Naive thymus-derived CD4-positive, alpha-beta T cell (primary cell): ENCODE data around the gene IGFBP6. TPM values are rescaled to one million over a fixed set of nuclear protein-coding genes. Genes with fewer than 3 reads are reported as not detected.

Experiments
- ATAC-seq: fragments of 150-1000 bp; cut with Tn5 transposase; 2 replicates; pipeline ENCODE4 v1.10.0; 2021; ENCODE audit warnings: mild to moderate bottlenecking, moderate library complexity
- CTCF ChIA-PET: fragments of 350-600 bp; sonication (Branson Sonifier 250); formaldehyde crosslinking; loops from one replicate; lab custom pipeline; 2021; ENCODE audit warnings: antibody characterized with exemption; lab: Charles Lee
- POLR2A ChIA-PET: fragments of 350-600 bp; sonication (Branson Sonifier 250); formaldehyde crosslinking; loops from one replicate; lab custom pipeline; 2021; ENCODE audit warnings: antibody characterized with exemption, inconsistent platforms; lab: Charles Lee
- DNase-seq, 9 donors: peaks; one replicate each; pipeline versions ENCODE4 v3.0.0 to v3.0.0-alpha.2; 2020 to 2022; ENCODE audit warnings: mixed read lengths in 1 of 9
- H3K27ac ChIP-seq: one replicate; pipeline ENCODE4 v1.7.0; 2013; ENCODE audit warnings: mild to moderate bottlenecking, low read depth, low read length, moderate library complexity
- H3K27me3 ChIP-seq, 2 donors: one replicate each; pipeline ENCODE4 v1.7.0; 2013; ENCODE audit warnings: low read length in 2 of 2, mild to moderate bottlenecking in 2 of 2, moderate library complexity in 2 of 2; ENCODE audit not compliant: control insufficient read depth in 2 of 2, insufficient read depth in 2 of 2
- H3K36me3 ChIP-seq, 3 experiments: 1 replicate in 2 of 3; 2 replicates in 1 of 3; pipeline ENCODE4 v1.7.0; 2013; ENCODE audit warnings: low read length in 3 of 3, mild to moderate bottlenecking in 3 of 3, moderate library complexity in 1 of 3; ENCODE audit not compliant: insufficient read depth in 3 of 3, control insufficient read depth in 2 of 3
- H3K4me1 ChIP-seq, 2 donors: one replicate each; pipeline ENCODE4 v1.7.0; 2013; ENCODE audit warnings: low read length in 2 of 2, mild to moderate bottlenecking in 2 of 2, moderate library complexity in 1 of 2; ENCODE audit not compliant: control insufficient read depth in 2 of 2, insufficient read depth in 2 of 2
- H3K4me3 ChIP-seq: 2 replicates; pipeline ENCODE4 v1.7.0; 2013; ENCODE audit warnings: mild to moderate bottlenecking, low read length
- H3K9me3 ChIP-seq, 3 experiments: 1 replicate in 2 of 3; 2 replicates in 1 of 3; pipeline ENCODE4 v1.7.0; 2013; ENCODE audit warnings: low read length in 3 of 3; ENCODE audit not compliant: control insufficient read depth in 2 of 3
- H3K27ac Mint-ChIP-seq, 9 donors: one replicate each; pipeline ENCODE4 v1.8.0; 2020 to 2022; ENCODE audit warnings: mixed read lengths in 9 of 9, mild to moderate bottlenecking in 8 of 9, moderate library complexity in 5 of 9, inconsistent platforms in 2 of 9
- H3K27me3 Mint-ChIP-seq, 5 donors: one replicate each; pipeline ENCODE4 v1.8.0; 2021 to 2022; ENCODE audit warnings: mixed read lengths in 5 of 5, mild to moderate bottlenecking in 1 of 5
- H3K36me3 Mint-ChIP-seq, 5 donors: one replicate each; pipeline ENCODE4 v1.8.0; 2020 to 2022; ENCODE audit warnings: mixed read lengths in 5 of 5, mild to moderate bottlenecking in 3 of 5, inconsistent platforms in 1 of 5
- H3K4me1 Mint-ChIP-seq, 7 donors: one replicate each; pipeline ENCODE4 v1.8.0; 2020 to 2022; ENCODE audit warnings: mixed read lengths in 7 of 7, mild to moderate bottlenecking in 3 of 7, inconsistent platforms in 1 of 7
- H3K4me3 Mint-ChIP-seq, 10 donors: one replicate each; pipeline ENCODE4 v1.8.0; 2020 to 2022; ENCODE audit warnings: mild to moderate bottlenecking in 10 of 10, mixed read lengths in 10 of 10, moderate library complexity in 6 of 10, inconsistent platforms in 2 of 10
- H3K9me3 Mint-ChIP-seq, 11 donors: one replicate each; pipeline ENCODE4 v1.8.0; 2020 to 2022; ENCODE audit warnings: mixed read lengths in 11 of 11, mild to moderate bottlenecking in 4 of 11, inconsistent platforms in 1 of 11, moderate library complexity in 1 of 11
- intact Hi-C, 2 donors: fragments of 100-400 bp; cut with micrococcal nuclease; formaldehyde crosslinking; loops; one replicate each; pipeline ENCODE4 v1.15.1; 2023
- polyA plus RNA-seq, 2 donors: library from polyadenylated mRNA; unstranded; fragments of 300-500 nt; fragmentation: Illumina TruSeq; gene quantifications; one replicate each; pipeline ENCODE4 v1.2.3, GENCODE V29; 2021
- total RNA-seq, 6 experiments: library from RNA in 5 of 6; stranded (reverse) in 5 of 6; gene quantifications; 1 replicate in 5 of 6; 2 replicates in 1 of 6; pipeline ENCODE4 v1.2.3 and lab custom pipeline; 2021 to 2026

The IGFBP6 gene
- total and polyA plus RNA-seq, 7 experiments from 2014 or later: 0.34 to 0.81 (median 0.54) TPM; not detected in 2

DNA sequence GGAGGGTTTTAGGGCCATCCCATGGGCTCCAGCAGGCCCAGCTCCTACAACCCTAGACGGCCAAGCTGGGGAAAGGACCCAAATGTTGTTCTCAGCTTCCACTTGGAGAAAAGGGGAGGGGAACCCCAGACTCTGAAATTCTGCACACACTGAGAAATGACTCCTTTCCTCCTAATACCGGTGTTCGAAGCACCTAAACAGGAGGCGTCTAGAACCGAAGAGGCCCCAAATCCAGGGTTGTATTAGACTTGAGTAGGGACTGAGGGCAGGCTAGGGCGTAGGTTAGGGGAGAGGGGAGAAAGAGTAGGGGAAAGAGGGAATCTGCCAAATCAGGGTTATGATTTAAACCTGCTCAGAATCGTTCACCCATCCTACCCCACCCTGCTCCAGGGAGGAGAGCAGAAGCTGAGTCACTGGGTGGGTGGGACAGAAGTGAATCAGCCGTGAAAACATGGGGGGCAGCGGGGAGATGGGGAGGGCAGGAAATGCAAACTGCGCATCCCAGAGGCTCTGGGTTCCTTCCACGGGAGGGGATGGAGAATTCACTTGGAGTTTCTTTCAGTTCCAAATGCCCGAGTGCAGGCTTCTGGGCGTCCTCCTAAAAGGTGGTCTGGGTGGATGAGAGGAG, 1.0 kb downstream of the IGFBP6 start:
- Histone ChIP-seq H3K4me1 (peaks cover 35 to 39% of the 10 kb centered on the region in 2 donors), H3K27ac (no peak overlapping the region), H3K27me3 (no peaks in the 10 kb centered on the region), H3K4me3 (peak overlapping the region; percentile 49), H3K9me3 (no peaks in the 10 kb centered on the region), H3K36me3 (no peaks in the 10 kb centered on the region)
- H3K4me3 Mint-ChIP-seq: peak overlapping the region; percentile 80 to 93 (median 85)
- no peaks in the 10 kb centered on the region for H3K36me3 Mint-ChIP-seq
- peak overlapping the region in 8 of 9 donors; percentile 43 to 76 (median 68) for H3K27ac Mint-ChIP-seq
- POLR2A ChIA-PET: interaction anchor here (0.9 to 3.6 kb wide), 5 partner anchors 8 to 51 kb away, joined by 3 to 35 read pairs (median 5); partner anchors contain the start of gene SPRYD3
- no peaks in the 10 kb centered on the region for H3K9me3 Mint-ChIP-seq
- intact Hi-C loops: loop anchor here (5.0 kb wide), 2 partner anchors 46 to 189 kb away; partner anchors contain the start of gene TNS2 (in 1 of the 2)
- CTCF ChIA-PET: interaction anchor here (0.7 to 4.1 kb wide), 10 partner anchors 11 to 254 kb away, joined by 3 to 100 read pairs (median 5); partner anchors contain the start of gene SPRYD3
- peaks cover 34 to 45% (median 43%) of the 10 kb centered on the region in 7 donors for H3K4me1 Mint-ChIP-seq
- ATAC-seq (no peak), DNase-seq (peak in 1 of 9 donors; percentile 8)
- peaks cover 0 to 38% (median 0%) of the 10 kb centered on the region in 5 donors for H3K27me3 Mint-ChIP-seq

DNA sequence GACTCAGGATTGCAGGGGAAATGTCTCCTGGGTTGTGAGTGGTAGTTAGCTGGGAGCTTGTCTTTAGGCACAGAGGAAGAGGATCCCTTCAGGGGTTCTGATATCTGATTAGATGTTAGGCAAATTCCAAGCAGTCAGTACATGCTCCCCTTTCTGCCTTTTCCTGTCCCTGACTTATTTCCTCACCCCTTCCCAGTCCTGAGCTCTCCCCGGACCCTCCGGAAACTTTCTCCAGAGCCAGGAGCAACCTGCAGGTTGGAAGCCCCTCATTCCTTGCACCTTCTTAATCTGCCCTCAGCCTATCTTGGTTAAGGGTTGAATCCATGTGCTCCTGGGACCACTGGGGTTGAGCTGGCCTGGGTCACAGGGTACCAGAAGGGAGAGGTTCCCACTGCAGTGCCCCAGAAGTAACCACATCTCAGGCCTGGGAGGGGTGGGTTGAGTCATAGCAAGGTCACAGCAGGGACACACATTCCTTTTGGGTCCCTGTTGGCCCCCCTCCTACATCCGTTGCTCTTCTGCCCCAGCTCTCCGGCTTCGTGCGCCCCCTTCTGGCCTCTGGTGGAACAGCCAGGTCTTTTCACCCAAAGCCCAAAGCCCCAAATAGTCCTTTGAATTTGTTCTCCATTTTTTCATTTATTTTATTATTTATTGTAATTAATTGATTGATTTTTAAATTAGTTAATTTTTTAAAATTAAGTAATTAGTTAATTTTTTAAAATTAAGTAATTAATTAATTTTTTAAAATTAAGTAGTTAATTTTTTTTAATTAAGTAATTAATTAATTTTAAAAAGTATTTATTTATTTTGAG, 1.8 kb downstream of the IGFBP6 start:
- ChIA-PET POLR2A (interaction anchor here (0.7 to 3.6 kb wide), 6 partner anchors 9 to 52 kb away, joined by 3 to 35 read pairs (median 4); partner anchors contain the start of gene SPRYD3), CTCF (interaction anchor here (0.6 to 4.1 kb wide), 10 partner anchors 15 to 415 kb away, joined by 3 to 100 read pairs (median 4); partner anchors contain the start of gene SPRYD3)
- peak; percentile 73 to 89 (median 85) for DNase-seq
- H3K36me3 ChIP-seq: no peaks in the 10 kb centered on the region
- Mint-ChIP-seq H3K9me3 (no peaks in the 10 kb centered on the region), H3K27me3 (peaks cover 0 to 36% (median 0%) of the 10 kb centered on the region in 5 donors), H3K27ac (peak overlapping the region in 6 of 9 donors; percentile 8 to 73 (median 33)), H3K4me3 (peak overlapping the region; percentile 43 to 88 (median 80)), H3K36me3 (no peaks in the 10 kb centered on the region), H3K4me1 (peaks cover 42 to 53% (median 50%) of the 10 kb centered on the region in 7 donors)
- H3K9me3 ChIP-seq: no peaks in the 10 kb centered on the region
- H3K4me3 ChIP-seq: no peak overlapping the region
- no peak overlapping the region for H3K27ac ChIP-seq
- peak; percentile 88 for ATAC-seq
- no peaks in the 10 kb centered on the region for H3K27me3 ChIP-seq
- intact Hi-C loops: loop anchor here (1.0 to 5.0 kb wide), 6 partner anchors 20 to 188 kb away; partner anchors contain the start of genes SPRYD3 (in 2 of the 2) and TNS2 (in 1 of the 2)
- H3K4me1 ChIP-seq: peaks cover 41 to 47% of the 10 kb centered on the region in 2 donors

DNA sequence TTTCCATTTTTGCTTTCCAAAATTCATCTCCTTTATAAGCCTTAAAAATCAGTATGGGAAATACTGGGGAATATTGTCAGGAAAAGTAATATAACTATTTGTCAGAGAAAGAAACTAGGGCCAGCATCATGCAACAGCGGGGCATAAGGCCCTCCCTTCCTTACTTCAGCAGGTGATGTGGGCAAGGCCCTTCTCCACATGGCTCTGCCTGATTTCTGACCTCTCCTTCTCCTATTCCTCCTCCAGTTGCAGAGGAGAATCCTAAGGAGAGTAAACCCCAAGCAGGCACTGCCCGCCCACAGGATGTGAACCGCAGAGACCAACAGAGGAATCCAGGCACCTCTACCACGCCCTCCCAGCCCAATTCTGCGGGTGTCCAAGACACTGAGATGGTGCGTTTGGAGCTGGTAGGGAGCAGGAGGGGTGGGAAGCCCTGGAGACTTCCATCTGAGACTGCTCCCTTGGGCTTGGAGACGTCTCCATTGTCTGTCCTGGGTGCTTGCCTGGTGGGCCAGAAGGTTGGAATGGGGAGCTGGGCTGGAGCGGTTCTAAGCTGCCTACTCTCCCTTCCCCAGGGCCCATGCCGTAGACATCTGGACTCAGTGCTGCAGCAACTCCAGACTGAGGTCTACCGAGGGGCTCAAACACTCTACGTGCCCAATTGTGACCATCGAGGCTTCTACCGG, 3.1 kb downstream of the IGFBP6 start:
- H3K4me1 ChIP-seq: peaks cover 41 to 52% of the 10 kb centered on the region in 2 donors
- H3K4me3 ChIP-seq: no peak overlapping the region
- ATAC-seq (no peak), DNase-seq (no peak)
- H3K27me3 ChIP-seq: no peaks in the 10 kb centered on the region
- Mint-ChIP-seq H3K27ac (peak overlapping the region in 1 of 9 donors; percentile 51), H3K4me1 (peaks cover 44 to 56% (median 51%) of the 10 kb centered on the region in 7 donors), H3K27me3 (peaks cover 0 to 30% (median 0%) of the 10 kb centered on the region in 5 donors), H3K36me3 (no peaks in the 10 kb centered on the region), H3K4me3 (no peak overlapping the region), H3K9me3 (no peaks in the 10 kb centered on the region)
- no peak overlapping the region for H3K27ac ChIP-seq
- ChIA-PET CTCF (interaction anchor here (2.6 to 4.6 kb wide), 5 partner anchors 22 to 62 kb away, joined by 11 to 100 read pairs (median 38); partner anchors contain the start of gene SPRYD3), POLR2A (interaction anchor here (0.5 to 3.7 kb wide), 4 partner anchors 21 to 969 kb away, joined by 3 to 35 read pairs (median 22); partner anchors contain the start of gene SPRYD3)
- H3K9me3 ChIP-seq: no peaks in the 10 kb centered on the region
- no peaks in the 10 kb centered on the region for H3K36me3 ChIP-seq
- intact Hi-C loops: no loop called here

DNA sequence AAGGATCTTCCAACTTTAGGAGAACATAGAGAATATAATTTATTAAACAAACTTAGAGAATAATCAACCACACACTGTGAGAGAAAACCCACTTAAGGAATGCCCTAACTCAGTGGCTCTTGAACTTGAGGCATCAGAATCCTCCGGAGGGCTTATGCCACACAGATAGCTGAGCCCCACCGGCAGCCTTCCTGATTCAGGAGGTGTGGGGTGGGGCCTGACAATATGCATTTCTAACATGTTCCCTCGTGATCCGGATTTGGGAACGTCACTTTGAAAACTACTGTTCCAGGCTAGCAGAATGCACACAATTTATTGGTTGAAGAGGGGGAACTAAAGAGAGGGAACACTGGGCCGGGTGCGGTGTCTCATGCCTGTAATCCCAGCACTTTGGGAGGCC, 3.8 kb downstream of the IGFBP6 start:
- no peak for DNase-seq
- Mint-ChIP-seq H3K9me3 (no peaks in the 10 kb centered on the region), H3K4me3 (no peak overlapping the region), H3K27ac (peak overlapping the region in 2 of 9 donors; percentile 32 to 51), H3K4me1 (peaks cover 45 to 56% (median 51%) of the 10 kb centered on the region in 7 donors), H3K27me3 (peaks cover 0 to 24% (median 0%) of the 10 kb centered on the region in 5 donors), H3K36me3 (no peaks in the 10 kb centered on the region)
- H3K36me3 ChIP-seq: no peaks in the 10 kb centered on the region
- ChIA-PET CTCF (interaction anchor here (1.7 to 4.6 kb wide), 2 partner anchors 25 to 35 kb away, joined by 4 to 42 read pairs; no protein-coding TSS in a partner anchor), POLR2A (interaction anchor here (3.7 kb wide), 1 partner anchor 22 kb away, joined by 25 read pairs; the partner anchor contains the start of gene SPRYD3)
- H3K9me3 ChIP-seq: no peaks in the 10 kb centered on the region
- no peak overlapping the region for H3K27ac ChIP-seq
- ATAC-seq: no peak
- intact Hi-C loops: no loop called here
- no peak overlapping the region for H3K4me3 ChIP-seq
- peaks cover 41 to 52% of the 10 kb centered on the region in 2 donors for H3K4me1 ChIP-seq
- H3K27me3 ChIP-seq: no peaks in the 10 kb centered on the region

DNA sequence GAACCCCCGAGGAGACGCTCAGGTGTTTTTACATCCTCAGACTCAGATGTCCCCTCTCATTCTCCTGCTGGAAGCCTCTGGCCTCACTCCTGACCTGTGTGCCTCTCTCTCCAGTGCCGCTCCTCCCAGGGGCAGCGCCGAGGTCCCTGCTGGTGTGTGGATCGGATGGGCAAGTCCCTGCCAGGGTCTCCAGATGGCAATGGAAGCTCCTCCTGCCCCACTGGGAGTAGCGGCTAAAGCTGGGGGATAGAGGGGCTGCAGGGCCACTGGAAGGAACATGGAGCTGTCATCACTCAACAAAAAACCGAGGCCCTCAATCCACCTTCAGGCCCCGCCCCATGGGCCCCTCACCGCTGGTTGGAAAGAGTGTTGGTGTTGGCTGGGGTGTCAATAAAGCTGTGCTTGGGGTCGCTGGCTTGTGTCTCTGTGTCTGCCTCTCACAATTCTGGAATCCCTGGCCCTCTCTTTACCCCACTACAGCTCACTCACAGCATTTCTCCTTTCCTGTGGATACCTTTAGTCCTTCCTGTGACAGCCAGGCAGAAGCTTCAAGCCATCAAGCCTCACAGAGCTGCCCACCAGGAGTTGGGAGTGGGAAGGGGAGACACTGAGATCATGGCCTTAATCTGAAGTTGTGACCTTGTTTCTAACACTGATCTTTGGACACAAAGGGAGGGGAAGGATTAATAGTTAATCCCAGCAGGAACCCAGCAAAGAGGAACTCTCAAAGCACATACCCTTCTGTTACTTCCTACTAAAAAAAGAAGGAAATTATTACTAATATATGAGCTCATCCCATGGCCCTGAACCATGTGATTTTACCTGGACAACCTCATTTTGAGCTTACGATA, 4.7 kb downstream of the IGFBP6 start:
- peak overlapping the region in 5 of 10 donors; percentile 63 to 77 (median 64) for H3K4me3 Mint-ChIP-seq
- intact Hi-C loops: no loop called here
- no peaks in the 10 kb centered on the region for H3K9me3 ChIP-seq
- CTCF ChIA-PET: interaction anchor here (0.6 to 4.6 kb wide), 11 partner anchors 8 to 95 kb away, joined by 3 to 42 read pairs (median 4); no protein-coding TSS in a partner anchor
- DNase-seq: no peak
- ATAC-seq: no peak
- no peaks in the 10 kb centered on the region for H3K27me3 ChIP-seq
- H3K36me3 Mint-ChIP-seq: no peaks in the 10 kb centered on the region
- peak overlapping the region in 8 of 9 donors; percentile 11 to 90 (median 71) for H3K27ac Mint-ChIP-seq
- H3K4me1 Mint-ChIP-seq: peaks cover 37 to 52% (median 46%) of the 10 kb centered on the region in 7 donors
- no peak overlapping the region for H3K27ac ChIP-seq
- POLR2A ChIA-PET: interaction anchor here (0.7 to 3.7 kb wide), 6 partner anchors 17 to 96 kb away, joined by 3 to 25 read pairs (median 4); partner anchors contain the start of genes EIF4B and SPRYD3
- no peaks in the 10 kb centered on the region for H3K9me3 Mint-ChIP-seq
- no peak overlapping the region for H3K4me3 ChIP-seq
- H3K36me3 ChIP-seq: no peaks in the 10 kb centered on the region
- peaks cover 40 to 48% of the 10 kb centered on the region in 2 donors for H3K4me1 ChIP-seq
- H3K27me3 Mint-ChIP-seq: peaks cover 0 to 15% (median 0%) of the 10 kb centered on the region in 5 donors
